HPDE6-E6E7 (cell line): ENCODE results near the gene CLK3.

Experiments
- DNase-seq: peaks from one replicate; pipeline ENCODE4 v3.0.0; 2011; ENCODE audit warnings: missing footprints; ENCODE audit errors: extremely low spot score

CLK3 gene

GRCh38 chr15:74603026-74603788 lies 12.4 kb upstream of the CLK3 start:
- DNase-seq: no peak

- no peak for DNase-seq
Observed at GRCh38 chr15:74603789-74604705, 11.6 kb upstream of the CLK3 start.

- no peak for DNase-seq
Observed at GRCh38 chr15:74604983-74605794, 10.4 kb upstream of the CLK3 start.

GRCh38 chr15:74605795-74606150 lies 9.9 kb upstream of the CLK3 start:
- DNase-seq: no peak

GRCh38 chr15:74608786-74609185 lies 6.8 kb upstream of the CLK3 start:
- no peak for DNase-seq

GRCh38 chr15:74609938-74610301 lies 5.7 kb upstream of the CLK3 start:
- DNase-seq: no peak

- no peak for DNase-seq
Observed at GRCh38 chr15:74610302-74610951, 5.2 kb upstream of the CLK3 start.

GRCh38 chr15:74611341-74611740 lies 4.3 kb upstream of the CLK3 start:
- no peak for DNase-seq

- DNase-seq: no peak
Observed at GRCh38 chr15:74611834-74612233, 3.8 kb upstream of the CLK3 start.

- DNase-seq: no peak
Observed at GRCh38 chr15:74612677-74613076, 3.0 kb upstream of the CLK3 start.

GRCh38 chr15:74613089-74613952 lies 2.3 kb upstream of the CLK3 start:
- DNase-seq: no peak

- no peak for DNase-seq
Observed at GRCh38 chr15:74613953-74614743, 1.5 kb upstream of the CLK3 start.

- peak; percentile 69 for DNase-seq
Observed at GRCh38 chr15:74614744-74615507, 710 bp upstream of the CLK3 start.

- peak; percentile 49 for DNase-seq
Observed at GRCh38 chr15:74616366-74616939, 817 bp downstream of the CLK3 start.

GRCh38 chr15:74616996-74617395 lies 1.4 kb downstream of the CLK3 start:
- DNase-seq: no peak

- no peak for DNase-seq
Observed at GRCh38 chr15:74618841-74619596, 3.4 kb downstream of the CLK3 start.

GRCh38 chr15:74619916-74620635 lies 4.4 kb downstream of the CLK3 start:
- DNase-seq: no peak
